ENCODE data around the gene THOP1.
"Not testable (repeated sequence)": the region's sequence is repeated elsewhere in the genome, so short reads cannot be mapped to it uniquely, and the experiment has no call there.

Gene THOP1

GRCh38 chr19:2817237-2817829 is 32.0 kb downstream of the THOP1 start:
- DNase-seq (ENCODE audit: low read depth) = not testable (repeated sequence)

GRCh38 chr19:2819540-2820111 is 34.3 kb downstream of the THOP1 start, which contains the start of gene ZNF554:
ZNF554 (plus strand) TSS chr19:2819868; CDS start chr19:2820072, 204 bp downstream.
- peak; percentile 98 for DNase-seq (ENCODE audit: low read depth)

GRCh38 chr19:2820112-2820702 is 34.9 kb downstream of the THOP1 start:
- DNase-seq (ENCODE audit: low read depth) = no peak

- DNase-seq (ENCODE audit: low read depth) = no peak
These were observed 37.5 kb downstream of the THOP1 start for GRCh38 chr19:2822846-2823245.

- no peak for DNase-seq (ENCODE audit: low read depth)
These were observed 38.3 kb downstream of the THOP1 start for GRCh38 chr19:2823646-2824045.

GRCh38 chr19:2824129-2824528 is 38.8 kb downstream of the THOP1 start:
- DNase-seq (ENCODE audit: low read depth) = no peak

- no peak for DNase-seq (ENCODE audit: low read depth)
These were observed 41.7 kb downstream of the THOP1 start for GRCh38 chr19:2827022-2827421.

- DNase-seq (ENCODE audit: low read depth) = no peak
These were observed 42.7 kb downstream of the THOP1 start for GRCh38 chr19:2827840-2828489.

GRCh38 chr19:2834294-2834871 is 49.1 kb downstream of the THOP1 start:
- no peak for DNase-seq (ENCODE audit: low read depth)

- DNase-seq (ENCODE audit: low read depth) = no peak
These were observed 52.1 kb downstream of the THOP1 start for GRCh38 chr19:2837430-2837829.

- DNase-seq (ENCODE audit: low read depth) = peak; percentile 92
These were observed 55.8 kb downstream of the THOP1 start, which contains the start of gene ZNF555 for GRCh38 chr19:2840794-2841791. ZNF555 (plus strand) TSS chr19:2841475; CDS start chr19:2841573, 98 bp downstream.

GRCh38 chr19:2841855-2842574 is 56.7 kb downstream of the THOP1 start:
- no peak for DNase-seq (ENCODE audit: low read depth)

- no peak for DNase-seq (ENCODE audit: low read depth)
These were observed 59.8 kb downstream of the THOP1 start for GRCh38 chr19:2845107-2845506.

GRCh38 chr19:2846180-2846894 is 61.0 kb downstream of the THOP1 start:
- DNase-seq (ENCODE audit: low read depth) = no peak

GRCh38 chr19:2847507-2847906 is 62.2 kb downstream of the THOP1 start:
- DNase-seq (ENCODE audit: low read depth) = no peak

GRCh38 chr19:2848616-2849015 is 63.3 kb downstream of the THOP1 start:
- no peak for DNase-seq (ENCODE audit: low read depth)

GRCh38 chr19:2850256-2850925 is 65.1 kb downstream of the THOP1 start:
- DNase-seq (ENCODE audit: low read depth) = no peak

- DNase-seq (ENCODE audit: low read depth) = no peak
These were observed 67.3 kb downstream of the THOP1 start for GRCh38 chr19:2852598-2852997.

- DNase-seq (ENCODE audit: low read depth) = no peak
These were observed 67.8 kb downstream of the THOP1 start for GRCh38 chr19:2853015-2853606.

Data from activated T-cell treated with anti-CD3 and anti-CD28 coated beads for 48 hours (primary cell).